ENCODE measurements around the gene AMER1. TPM values are rescaled to one million over a fixed set of nuclear protein-coding genes. Genes with fewer than 3 reads are reported as not detected.

AMER1 gene
- total and polyA plus RNA-seq, 2 of the 4 experiments (the other 2 are of a cell fraction) = 1.3 to 2.2 TPM

GRCh38 chrX:64151911-64152310 lies 53.6 kb downstream of the AMER1 start:
- no peaks in the 10 kb centered on the region for H3K36me3 ChIP-seq (ENCODE audit: control insufficient read depth, insufficient read depth, low read length)
- no peak overlapping the region for H3K14ac ChIP-seq (replicated peaks; ENCODE audit: low read depth, low read length)
- no peaks in the 10 kb centered on the region for H3K9me1 ChIP-seq (ENCODE audit: insufficient read depth, low read length)
- TF ChIP-seq CHD1 (IDR thresholded peaks at IDR 0.05; ENCODE audit: low read depth, low read length) (no peak), SMC3 (IDR thresholded peaks at IDR 0.05; ENCODE audit: low read depth, low read length) (no peak), NFE2L2 (IDR thresholded peaks at IDR 0.05; ENCODE audit: low read depth, low read length) (no peak), ELK1 (IDR thresholded peaks at IDR 0.05; ENCODE audit: borderline replicate concordance, low read depth, low read length) (no peak), POLR2A (IDR thresholded peaks at IDR 0.05; ENCODE audit: low read depth, low read length) (no peak), MAZ (IDR thresholded peaks at IDR 0.05; ENCODE audit: borderline replicate concordance, low read depth, low read length) (no peak), CEBPB (IDR thresholded peaks at IDR 0.05; ENCODE audit: low read depth, low read length) (no peak), BHLHE40 (IDR thresholded peaks at IDR 0.05; ENCODE audit: low read depth, low read length) (no peak)
- no peak overlapping the region for H3K27ac ChIP-seq (ENCODE audit: insufficient read depth, low read length)
- no peak overlapping the region for H2BK5ac ChIP-seq (ENCODE audit: low read depth, low read length, poor library complexity, severe bottlenecking)
- in situ Hi-C loops (cut with MboI; ENCODE audit: low sequenced_read_pairs) (no loop called here), intact Hi-C loops (cut with micrococcal nuclease) (no loop called here), dilution Hi-C loops (cut with HindIII; ENCODE audit: low sequenced_read_pairs, unreplicated experiment) (no loop called here)
- no peak overlapping the region for H3K4ac ChIP-seq (ENCODE audit: low read depth, low read length)
- H4K8ac ChIP-seq (ENCODE audit: low read depth in 2 of 2, low read length in 2 of 2) = no peak overlapping the region
- no peak overlapping the region for H2AK5ac ChIP-seq (ENCODE audit: low read depth, low read length)
- no peak overlapping the region for H2AFZ ChIP-seq (replicated peaks; ENCODE audit: low read length, poor library complexity)
- no peak overlapping the region for H3K4me2 ChIP-seq (ENCODE audit: low read depth, low read length)
- DNase-seq = no peak
- H3K79me1 ChIP-seq (ENCODE audit: low read depth in 1 of 2, low read length in 2 of 2) = no peaks in the 10 kb centered on the region
- H3K27me3 ChIP-seq (ENCODE audit: control insufficient read depth, insufficient read depth, low read length) = no peaks in the 10 kb centered on the region
- H3K9ac ChIP-seq (ENCODE audit: low read depth, low read length) = no peak overlapping the region
- CTCF ChIA-PET = no interaction called here
- no peak overlapping the region for H3K4me3 ChIP-seq (ENCODE audit: insufficient read depth, low read depth, low read length)
- no peak for ATAC-seq (ENCODE audit: low read depth)
- no peaks in the 10 kb centered on the region; the same call in 1 of the 2 replicates for H3K9me3 ChIP-seq (ENCODE audit: control insufficient read depth, insufficient read depth, low read length)
- POLR2A ChIA-PET (ENCODE audit: unreplicated experiment) = no interaction called here
- no peak overlapping the region for H3K18ac ChIP-seq (ENCODE audit: low read depth, low read length)
- no peak overlapping the region for H2BK15ac ChIP-seq (ENCODE audit: low read depth, low read length)
- no peak overlapping the region for H4K5ac ChIP-seq (ENCODE audit: low read depth, low read length)
- no peak overlapping the region for H3K56ac ChIP-seq (ENCODE audit: extremely low read depth, insufficient read depth, low read length)
- no peak overlapping the region for H3K23ac ChIP-seq (ENCODE audit: low read depth, low read length)
- no TSS peak for BruUV-seq (replicated peaks)
- H2BK120ac ChIP-seq (ENCODE audit: low read depth, low read length) = no peak overlapping the region
- no peaks in the 10 kb centered on the region for H4K20me1 ChIP-seq (ENCODE audit: insufficient read depth, low read length)
- no peaks in the 10 kb centered on the region for H3K4me1 ChIP-seq (ENCODE audit: control insufficient read depth, insufficient read depth, low read length)
- H4K91ac ChIP-seq (ENCODE audit: insufficient read depth, low read depth, low read length) = no peak overlapping the region
- H2AK9ac ChIP-seq (replicated peaks; ENCODE audit: low read depth, low read length, poor library complexity) = no peak overlapping the region
- H2BK20ac ChIP-seq (ENCODE audit: low read depth, low read length) = no peak overlapping the region

Data from IMR-90 (cell line).